ENCODE measurements around the gene CPA1.

The CPA1 gene

DNA sequence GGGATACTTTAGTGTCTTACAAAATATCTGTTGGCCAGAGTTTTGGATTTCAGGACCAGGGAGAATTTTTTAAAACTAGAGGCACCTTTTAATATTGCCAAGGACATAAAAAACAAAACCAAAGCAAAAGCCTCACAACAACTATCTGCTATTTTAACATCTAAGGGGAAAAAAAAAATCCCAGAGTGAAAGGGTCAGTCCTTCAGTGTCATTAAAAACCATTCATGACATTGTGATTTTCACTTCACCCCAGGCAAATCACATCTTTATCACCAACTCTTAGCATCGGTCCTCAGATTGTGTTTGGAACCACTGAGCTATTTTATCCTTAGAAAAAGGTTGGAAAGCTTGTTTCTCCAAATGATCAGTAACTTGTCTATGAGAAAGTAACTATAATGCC is 49.8 kb downstream of the CPA1 start:
- no peak for DNase-seq (ENCODE audit: low spot score)

DNA sequence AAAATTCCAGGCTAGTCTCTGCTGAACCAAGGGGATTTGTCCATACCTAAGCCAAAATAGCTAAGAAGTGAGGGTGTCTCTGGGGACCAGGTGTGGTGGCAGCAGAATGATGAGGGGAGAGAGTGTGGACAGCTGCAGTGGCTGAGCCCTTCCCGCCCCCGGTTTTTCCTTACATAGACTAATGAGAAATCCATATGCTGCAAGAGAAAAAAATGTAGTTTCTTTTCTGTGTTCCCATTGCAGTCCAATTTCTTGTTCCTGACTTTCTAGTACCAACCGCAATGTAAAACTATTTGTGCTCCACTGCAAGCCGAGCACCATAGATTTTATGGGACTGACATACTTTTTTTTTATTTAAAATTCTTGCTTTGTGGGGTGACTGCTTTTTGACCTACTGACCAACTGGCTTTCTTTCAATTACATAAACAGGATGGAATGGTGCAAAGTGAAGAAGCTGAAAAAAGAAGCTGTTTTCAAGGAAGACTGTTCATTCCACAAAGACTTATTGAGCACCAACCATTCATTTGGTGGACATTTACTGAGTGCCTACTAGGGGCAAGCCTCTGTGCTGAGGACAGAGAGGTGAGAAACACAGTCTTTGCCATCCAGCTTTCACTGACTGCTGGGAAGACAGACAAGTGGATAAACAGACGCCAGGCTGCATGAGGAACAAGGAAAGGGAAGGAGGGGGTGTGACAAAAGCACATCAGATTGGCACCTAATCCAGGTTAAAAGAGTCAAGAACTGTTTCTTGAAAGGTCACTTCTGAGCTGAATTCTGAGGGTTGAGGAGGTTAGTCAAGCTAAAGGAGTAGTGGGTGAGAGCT is 50.8 kb downstream of the CPA1 start:
- no peak for DNase-seq (ENCODE audit: low spot score)

DNA sequence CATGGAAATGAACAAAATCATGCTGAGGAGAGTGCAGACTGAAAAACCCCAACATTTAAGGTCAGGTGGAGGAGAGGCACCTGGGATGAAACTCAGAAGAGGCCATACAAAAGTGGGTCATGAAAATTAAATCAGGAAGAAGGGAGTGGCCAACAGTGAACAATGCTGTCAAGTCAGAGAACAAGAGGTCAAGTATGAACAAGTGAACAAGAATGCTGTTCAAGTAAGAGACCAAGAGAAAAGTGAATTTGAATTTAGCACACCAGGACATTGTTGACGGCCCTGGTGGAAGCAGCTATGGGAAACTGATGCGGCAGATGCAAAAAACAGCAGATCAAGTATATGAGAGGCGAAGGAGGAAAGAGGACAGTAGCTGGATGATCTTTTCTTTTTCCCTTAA is 52.6 kb downstream of the CPA1 start:
- no peak for DNase-seq (ENCODE audit: low spot score)

DNA sequence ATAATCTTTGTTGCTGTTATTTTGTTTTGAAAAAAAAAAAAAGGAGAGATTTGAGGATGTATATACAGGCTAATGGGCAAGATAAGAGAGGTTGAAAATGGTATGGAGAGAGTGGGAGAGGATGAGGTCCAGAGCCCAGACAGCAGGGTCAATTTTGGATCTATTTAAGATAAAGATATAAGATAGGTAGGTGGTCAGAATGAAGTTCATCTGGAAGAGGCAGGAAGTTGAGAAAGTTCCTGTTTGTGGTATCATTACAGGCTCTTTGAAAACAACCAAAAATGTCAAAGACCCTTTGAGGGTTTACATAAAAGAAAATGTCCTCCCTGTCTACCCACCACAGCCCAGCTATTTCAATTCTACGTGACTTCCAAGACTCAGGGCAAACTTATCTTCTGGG is 53.0 kb downstream of the CPA1 start:
- DNase-seq (ENCODE audit: low spot score): no peak

DNA sequence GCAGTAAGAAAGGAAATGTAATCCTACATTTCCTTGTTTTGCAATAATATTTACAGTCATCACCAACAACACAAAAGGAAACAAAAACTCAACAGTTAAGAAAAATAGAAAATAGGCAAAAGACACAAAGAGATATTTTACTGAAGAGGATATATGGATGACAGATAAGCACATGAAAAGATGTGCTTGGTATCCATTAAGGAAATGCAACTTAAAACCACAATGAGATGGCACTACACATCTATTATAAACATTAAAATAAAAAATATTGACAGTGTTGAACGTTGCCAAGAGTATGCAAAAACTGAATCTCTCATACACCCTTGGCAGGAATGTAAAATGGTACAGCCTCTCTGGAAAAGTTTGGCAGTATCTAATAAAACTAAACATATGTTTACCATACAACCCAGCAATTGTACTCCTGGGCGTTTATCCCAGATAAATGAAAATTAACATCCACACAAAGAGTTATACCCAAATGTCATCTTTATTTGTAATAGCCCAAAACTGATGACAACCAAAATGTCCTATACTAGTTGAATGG is 55.1 kb downstream of the CPA1 start:
- no peak for DNase-seq (ENCODE audit: low spot score)

DNA sequence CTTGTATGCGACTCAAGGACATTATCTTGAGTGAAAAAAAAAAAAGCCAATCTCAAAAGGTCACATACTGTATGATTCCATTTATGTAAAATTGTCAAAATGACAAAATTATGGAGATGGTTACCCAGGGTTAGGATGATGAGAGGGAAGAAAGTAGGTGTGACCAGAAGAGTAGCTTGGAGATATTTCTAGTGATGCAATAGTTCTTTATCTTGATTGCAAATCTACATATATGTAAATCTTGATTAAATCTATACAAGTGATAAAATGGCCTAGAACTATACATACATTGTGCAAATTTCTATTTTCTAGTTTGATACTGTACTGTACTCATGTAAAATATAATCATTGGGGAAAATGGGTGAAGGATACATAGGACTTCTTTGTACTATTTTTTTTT is 56.0 kb downstream of the CPA1 start:
- DNase-seq (ENCODE audit: low spot score): no peak

Data from LoVo (cell line).